ENCODE results near the gene COL1A1.

- TF ChIP-seq POLR2A (IDR thresholded peaks at IDR 0.05) (no peak), CTCF (IDR thresholded peaks at IDR 0.05) (no peak)
Measured at GRCh38 chr17:50180111-50180510, 21.3 kb downstream of the COL1A1 start.

Measured in testis (tissue), 2 donors.